GM19238 (cell line): ENCODE measurements around the gene PPP1R15A.
"Not testable (repeated sequence)": the region's sequence is repeated elsewhere in the genome, so short reads cannot be mapped to it uniquely, and the experiment has no call there.

Source experiments
- DNase-seq: peaks from one replicate; pipeline ENCODE4 v3.0.0; 2011; ENCODE audit warnings: low spot score; ENCODE audit not compliant: insufficient read length

Gene PPP1R15A

GRCh38 chr19:48914181-48914580 is 42.0 kb downstream of the PPP1R15A start:
- DNase-seq = no peak

DNA sequence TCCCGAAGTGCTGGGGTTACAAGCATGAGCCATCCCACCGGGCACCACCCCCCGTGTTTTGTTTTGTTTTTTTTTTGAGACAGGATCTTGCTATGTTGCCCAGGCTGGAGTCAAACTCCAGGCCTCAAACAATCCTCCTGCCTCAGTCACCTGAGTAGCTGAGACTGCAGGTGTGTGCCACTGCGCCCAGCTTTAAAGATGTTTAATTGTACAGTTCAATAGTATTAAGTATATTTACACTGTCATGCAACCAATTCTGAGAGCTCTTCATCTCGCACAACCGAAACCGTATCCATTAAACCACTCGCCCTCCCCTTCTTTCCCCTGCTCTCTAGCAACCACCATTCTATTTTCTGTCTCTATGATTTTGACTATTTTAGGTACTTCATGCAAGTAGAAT is 43.5 kb downstream of the PPP1R15A start:
- no peak for DNase-seq

DNA sequence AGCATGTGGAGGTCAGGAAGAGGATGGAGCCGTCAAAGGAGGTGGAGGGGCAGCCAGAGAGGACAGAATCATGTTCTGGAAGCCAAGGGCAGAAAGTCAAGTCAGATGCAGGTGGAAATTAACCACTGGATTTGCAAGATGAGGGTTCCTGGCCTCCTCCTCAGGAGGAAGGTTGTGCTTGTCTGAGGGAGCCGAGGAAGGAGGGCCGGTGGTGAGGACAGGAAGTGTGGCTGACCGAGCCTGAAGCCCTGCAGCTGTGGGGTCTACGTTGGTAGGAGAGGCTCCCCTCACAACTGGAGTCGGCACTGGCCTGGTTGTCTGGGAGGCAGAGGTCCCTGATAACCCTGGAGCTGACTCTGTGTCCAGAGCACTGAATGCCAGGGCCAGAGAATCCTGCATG is 45.9 kb downstream of the PPP1R15A start:
- no peak for DNase-seq

GRCh38 chr19:48918801-48919247 is 46.6 kb downstream of the PPP1R15A start:
- DNase-seq = no peak

DNA sequence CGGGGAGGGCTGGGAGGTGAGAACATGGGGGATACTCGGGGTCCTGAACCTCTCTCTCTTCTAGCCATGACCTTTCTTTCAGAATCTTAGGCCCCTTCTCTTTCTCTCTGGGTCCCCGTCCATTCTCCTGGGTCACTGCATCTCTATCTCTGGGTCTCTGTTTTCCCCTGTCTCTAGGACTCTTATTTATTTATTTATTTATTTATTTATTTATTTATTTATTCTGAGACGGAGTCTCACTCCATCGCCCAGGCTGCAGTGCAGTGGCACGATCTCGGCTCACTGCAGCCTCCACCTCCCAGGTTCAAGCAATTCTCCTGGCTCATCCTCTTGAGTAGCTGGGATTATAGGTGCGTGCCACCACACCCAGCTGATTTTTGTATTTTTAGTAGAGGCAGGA is 47.0 kb downstream of the PPP1R15A start:
- not testable (repeated sequence) for DNase-seq

- no peak for DNase-seq
Observed at GRCh38 chr19:48920949-48921348, 48.7 kb downstream of the PPP1R15A start.

DNA sequence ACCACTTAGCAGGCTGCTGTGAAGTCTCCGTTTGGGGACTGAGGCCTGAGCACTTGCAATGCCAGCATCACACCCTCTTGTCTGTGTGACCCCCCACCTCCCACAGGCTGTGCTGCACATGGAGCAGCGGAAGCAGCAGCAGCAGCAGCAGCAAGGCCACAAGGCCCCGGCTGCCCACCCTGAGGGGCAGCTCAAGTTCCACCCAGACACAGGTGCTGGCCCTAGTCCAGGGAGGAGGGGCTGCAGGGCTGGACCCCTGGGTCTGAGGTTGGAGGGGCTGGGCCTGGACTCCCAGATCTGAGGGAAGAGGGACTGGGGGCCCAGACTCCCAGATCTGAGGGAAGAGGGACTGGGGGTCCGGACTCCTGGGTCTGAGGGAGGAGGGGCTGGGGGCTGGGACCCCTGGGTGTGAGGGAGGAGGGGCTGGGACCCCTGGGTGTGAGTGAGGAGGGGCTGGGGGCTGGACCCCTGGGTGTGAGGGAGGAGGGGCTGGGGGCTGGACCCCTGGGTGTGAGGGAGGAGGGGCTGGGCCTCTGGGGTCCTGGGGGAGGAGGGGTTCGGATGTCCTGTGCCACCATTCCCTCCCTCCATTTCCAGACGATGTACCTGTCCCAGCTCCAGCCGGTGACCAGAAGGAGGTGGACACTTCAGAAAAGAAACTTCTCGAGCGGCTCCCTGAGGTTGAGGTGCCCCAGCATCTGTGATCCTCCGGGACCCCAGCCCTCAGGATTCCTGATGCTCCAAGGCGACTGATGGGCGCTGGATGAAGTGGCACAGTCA is 49.7 kb downstream of the PPP1R15A start:
- DNase-seq = no peak

DNA sequence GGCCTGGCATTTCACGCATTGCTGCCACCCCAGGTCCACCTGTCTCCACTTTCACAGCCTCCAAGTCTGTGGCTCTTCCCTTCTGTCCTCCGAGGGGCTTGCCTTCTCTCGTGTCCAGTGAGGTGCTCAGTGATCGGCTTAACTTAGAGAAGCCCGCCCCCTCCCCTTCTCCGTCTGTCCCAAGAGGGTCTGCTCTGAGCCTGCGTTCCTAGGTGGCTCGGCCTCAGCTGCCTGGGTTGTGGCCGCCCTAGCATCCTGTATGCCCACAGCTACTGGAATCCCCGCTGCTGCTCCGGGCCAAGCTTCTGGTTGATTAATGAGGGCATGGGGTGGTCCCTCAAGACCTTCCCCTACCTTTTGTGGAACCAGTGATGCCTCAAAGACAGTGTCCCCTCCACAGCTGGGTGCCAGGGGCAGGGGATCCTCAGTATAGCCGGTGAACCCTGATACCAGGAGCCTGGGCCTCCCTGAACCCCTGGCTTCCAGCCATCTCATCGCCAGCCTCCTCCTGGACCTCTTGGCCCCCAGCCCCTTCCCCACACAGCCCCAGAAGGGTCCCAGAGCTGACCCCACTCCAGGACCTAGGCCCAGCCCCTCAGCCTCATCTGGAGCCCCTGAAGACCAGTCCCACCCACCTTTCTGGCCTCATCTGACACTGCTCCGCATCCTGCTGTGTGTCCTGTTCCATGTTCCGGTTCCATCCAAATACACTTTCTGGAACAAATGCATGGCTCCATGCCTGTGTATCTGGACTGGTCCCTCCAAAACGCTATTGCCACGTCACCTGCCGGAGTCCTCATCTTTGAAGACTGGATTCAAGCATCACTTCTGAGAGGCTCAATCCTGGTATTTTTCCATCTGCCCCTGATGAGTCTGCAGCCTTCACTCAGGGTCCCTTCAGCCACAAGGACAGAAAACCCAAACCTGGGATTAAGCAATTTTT is 50.6 kb downstream of the PPP1R15A start:
- DNase-seq = no peak

- no peak for DNase-seq
Observed at GRCh38 chr19:48925240-48925843, 53.1 kb downstream of the PPP1R15A start.
